Measurements from ENCODE around the gene DNMT1.
A peak's percentile ranks its signal among the peaks of the same experiment; 100 is the strongest.

Gene DNMT1

GRCh38 chr19:10091370-10091687 is 103.4 kb downstream of the DNMT1 start:
- TF ChIP-seq CREB1 (IDR thresholded peaks at IDR 0.05; ENCODE audit: low read depth), result no peak
- TF ChIP-seq YY1 (IDR thresholded peaks at IDR 0.05; ENCODE audit: low read depth), result no peak
- no peak for TF ChIP-seq TAF1 (IDR thresholded peaks at IDR 0.05; ENCODE audit: low read depth)

- TF ChIP-seq ZBTB7A (IDR thresholded peaks at IDR 0.05; ENCODE audit: low read depth) (no peak), YY1 (IDR thresholded peaks at IDR 0.05; ENCODE audit: low read depth) (no peak), CEBPB (IDR thresholded peaks at IDR 0.05) (no peak), TCF12 (IDR thresholded peaks at IDR 0.05; ENCODE audit: low read depth) (no peak), RAD21 (IDR thresholded peaks at IDR 0.05; ENCODE audit: low read depth) (no peak), EP300 (IDR thresholded peaks at IDR 0.05; ENCODE audit: borderline replicate concordance) (no peak), NFIC (IDR thresholded peaks at IDR 0.05) (no peak), USF1 (IDR thresholded peaks at IDR 0.05) (no peak), CREB1 (IDR thresholded peaks at IDR 0.05; ENCODE audit: low read depth) (no peak), FOXM1 (IDR thresholded peaks at IDR 0.05; ENCODE audit: borderline replicate concordance, low read depth) (no peak), TEAD4 (IDR thresholded peaks at IDR 0.05) (no peak), REST (IDR thresholded peaks at IDR 0.05; ENCODE audit: low read depth) (no peak), MAX (IDR thresholded peaks at IDR 0.05) (no peak), TAF1 (IDR thresholded peaks at IDR 0.05; ENCODE audit: low read depth) (no peak), EGR1 (IDR thresholded peaks at IDR 0.05) (no peak)
Observed at GRCh38 chr19:10089801-10090375, 104.9 kb downstream of the DNMT1 start.

- TF ChIP-seq FOXM1 (IDR thresholded peaks at IDR 0.05; ENCODE audit: borderline replicate concordance, low read depth), result no peak
Observed at GRCh38 chr19:10088949-10089554, 105.7 kb downstream of the DNMT1 start.

- TF ChIP-seq ZBTB7A (IDR thresholded peaks at IDR 0.05; ENCODE audit: low read depth) (no peak), TCF12 (IDR thresholded peaks at IDR 0.05; ENCODE audit: low read depth) (no peak), FOXM1 (IDR thresholded peaks at IDR 0.05; ENCODE audit: borderline replicate concordance, low read depth) (no peak), TAF1 (IDR thresholded peaks at IDR 0.05; ENCODE audit: low read depth) (no peak), YY1 (IDR thresholded peaks at IDR 0.05; ENCODE audit: low read depth) (no peak), MAX (IDR thresholded peaks at IDR 0.05) (no peak), EP300 (IDR thresholded peaks at IDR 0.05; ENCODE audit: borderline replicate concordance) (no peak), NFIC (IDR thresholded peaks at IDR 0.05) (no peak), RAD21 (IDR thresholded peaks at IDR 0.05; ENCODE audit: low read depth) (no peak), TEAD4 (IDR thresholded peaks at IDR 0.05) (no peak), EGR1 (IDR thresholded peaks at IDR 0.05) (no peak), CEBPB (IDR thresholded peaks at IDR 0.05) (no peak), USF1 (IDR thresholded peaks at IDR 0.05) (no peak), REST (IDR thresholded peaks at IDR 0.05; ENCODE audit: low read depth) (no peak)
Observed at GRCh38 chr19:10087296-10088061, 107.3 kb downstream of the DNMT1 start.

- no peak for TF ChIP-seq TEAD4 (IDR thresholded peaks at IDR 0.05)
- no peak for TF ChIP-seq EGR1 (IDR thresholded peaks at IDR 0.05)
- TF ChIP-seq EP300 (IDR thresholded peaks at IDR 0.05; ENCODE audit: borderline replicate concordance), result no peak
- peak; percentile 41 for TF ChIP-seq ZBTB7A (IDR thresholded peaks at IDR 0.05; ENCODE audit: low read depth)
- no peak for TF ChIP-seq NFIC (IDR thresholded peaks at IDR 0.05)
- no peak for TF ChIP-seq MAX (IDR thresholded peaks at IDR 0.05)
- TF ChIP-seq TCF12 (IDR thresholded peaks at IDR 0.05; ENCODE audit: low read depth), result no peak
Observed at GRCh38 chr19:10086591-10087192, 108.1 kb downstream of the DNMT1 start.

Measured in Ishikawa (cell line).